ELR (cell line): ENCODE measurements around the gene EXD3.

Experiments
- DNase-seq: peaks from one replicate; pipeline ENCODE4 v3.0.0-alpha.2; 2015; ENCODE audit warnings: low read depth

The EXD3 gene

DNA sequence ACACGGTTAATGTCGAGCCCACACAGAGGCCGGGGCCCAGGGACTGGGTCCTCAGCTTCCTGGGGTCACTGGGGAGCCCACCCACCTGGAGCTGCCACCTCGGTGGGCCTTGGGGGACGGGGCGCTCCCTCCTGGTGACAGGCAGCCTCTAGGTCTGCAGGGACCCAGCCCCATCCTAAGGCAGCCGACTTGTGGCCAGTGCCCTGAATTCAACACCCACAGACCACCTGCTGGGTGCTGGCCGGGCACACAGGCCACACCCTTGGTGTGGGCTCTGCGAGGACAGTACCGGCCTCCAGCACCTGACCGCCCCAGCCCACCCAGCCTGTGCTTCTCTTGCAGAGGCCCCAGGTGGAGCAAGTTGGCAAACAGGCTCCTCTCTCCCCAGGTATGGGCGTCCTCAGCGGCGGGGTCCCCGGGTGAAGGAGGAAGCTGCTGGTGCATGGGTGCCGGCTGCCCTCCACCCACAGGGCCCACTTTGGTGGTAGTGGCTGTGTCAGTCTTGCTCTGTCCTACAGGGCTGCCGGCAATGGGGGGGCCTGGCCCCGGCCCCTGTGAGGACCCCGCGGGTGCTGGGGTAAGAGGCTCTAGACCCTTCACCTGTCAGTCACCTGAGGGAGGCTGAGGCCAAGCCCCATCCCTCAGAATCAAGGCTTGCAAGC is 9.9 kb upstream of the EXD3 start:
- DNase-seq = no peak

DNA sequence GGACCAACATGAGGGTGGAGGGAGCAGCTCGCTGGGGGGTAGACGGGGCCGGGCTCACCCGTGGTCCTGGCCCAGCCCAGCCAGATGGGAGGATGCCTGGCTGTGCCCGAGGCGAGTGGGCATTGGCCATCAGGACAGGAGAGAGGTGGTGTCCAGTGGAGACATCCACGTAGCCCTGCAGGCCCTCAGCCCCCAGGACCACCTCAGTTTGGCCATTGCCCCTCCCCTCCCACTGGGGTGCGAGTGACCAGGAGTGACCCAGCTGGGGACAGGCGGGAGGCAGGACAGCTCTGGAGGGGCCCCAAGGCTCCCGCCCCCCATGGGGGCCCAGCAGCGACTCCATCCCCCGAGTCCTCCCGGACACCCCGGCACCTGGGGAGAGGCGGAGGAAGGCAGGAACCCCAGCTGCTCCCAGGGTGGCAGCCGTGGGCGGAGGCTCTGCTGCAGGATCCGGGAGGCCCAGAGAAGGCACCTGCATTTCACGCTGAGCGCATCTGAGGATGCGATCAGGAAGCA is 8.5 kb upstream of the EXD3 start:
- no peak for DNase-seq

DNA sequence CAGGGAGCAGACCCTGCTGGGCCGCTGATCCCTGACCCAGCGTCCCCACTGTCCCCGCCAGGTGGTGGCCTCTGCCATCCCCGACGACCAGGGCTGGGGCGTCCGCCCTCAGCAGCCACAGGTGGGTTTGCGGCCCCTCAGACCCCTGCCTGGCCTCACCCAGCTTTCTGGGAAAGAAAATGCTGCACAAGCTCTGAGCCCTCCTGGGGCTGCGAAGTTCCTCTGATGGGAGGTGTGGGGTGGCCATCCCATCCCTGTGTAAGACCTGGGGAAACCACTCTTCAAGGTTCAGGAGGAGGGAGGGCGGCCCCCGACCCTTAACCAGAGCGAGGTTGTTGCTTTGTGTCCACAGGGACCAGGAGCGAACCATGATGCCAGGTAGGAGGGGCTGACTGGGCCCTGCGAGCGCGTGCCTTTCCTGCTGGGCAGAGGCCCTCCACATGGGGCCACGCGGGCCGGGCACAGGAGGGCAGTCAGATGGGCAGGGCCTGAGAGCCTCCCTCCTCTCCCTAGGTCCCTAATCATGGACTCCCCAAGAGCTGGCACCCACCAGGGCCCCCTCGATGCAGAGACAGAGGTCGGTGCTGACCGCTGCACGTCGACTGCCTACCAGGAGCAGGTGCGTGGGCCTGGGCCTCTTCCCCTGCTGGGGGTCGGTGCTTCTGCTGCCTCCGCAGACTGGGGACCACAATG is 7.9 kb upstream of the EXD3 start:
- DNase-seq = no peak

DNA sequence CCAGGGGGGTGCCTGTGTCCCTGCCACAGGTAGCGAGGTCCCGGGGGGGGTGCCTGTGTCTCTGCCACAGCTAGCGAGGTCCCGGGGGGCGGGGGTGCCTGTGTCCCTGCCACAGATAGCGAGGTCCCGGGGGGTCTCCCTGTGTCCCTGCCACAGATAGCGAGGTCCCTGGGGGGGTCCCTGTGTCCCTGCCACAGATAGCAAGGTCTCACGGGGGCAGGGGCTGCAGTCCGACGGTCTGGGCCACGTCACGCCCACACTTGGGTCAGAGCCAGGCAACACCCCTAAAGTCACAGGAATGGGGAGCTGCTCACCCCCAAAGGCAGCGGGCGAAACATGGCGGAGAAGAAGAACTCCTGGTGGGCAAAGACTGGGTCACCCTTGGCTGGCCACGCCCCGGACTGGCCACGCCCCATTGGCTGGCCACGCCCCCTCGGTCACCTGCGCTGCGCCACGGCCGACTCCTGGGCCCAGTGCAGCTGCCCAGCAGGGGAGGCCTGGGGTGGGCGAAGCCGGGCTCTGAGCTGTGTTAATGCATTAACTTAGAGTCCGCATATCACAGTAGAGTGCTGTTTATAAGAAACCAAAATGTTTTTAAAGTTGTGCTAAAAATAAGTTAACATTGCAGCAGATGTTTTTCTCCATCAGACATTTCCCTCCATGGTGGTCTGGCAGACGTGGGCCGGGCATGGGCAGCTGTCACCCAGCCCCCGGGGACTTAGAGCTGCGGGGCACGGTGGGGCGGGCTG is 7.2 kb upstream of the EXD3 start:
- DNase-seq = no peak

DNA sequence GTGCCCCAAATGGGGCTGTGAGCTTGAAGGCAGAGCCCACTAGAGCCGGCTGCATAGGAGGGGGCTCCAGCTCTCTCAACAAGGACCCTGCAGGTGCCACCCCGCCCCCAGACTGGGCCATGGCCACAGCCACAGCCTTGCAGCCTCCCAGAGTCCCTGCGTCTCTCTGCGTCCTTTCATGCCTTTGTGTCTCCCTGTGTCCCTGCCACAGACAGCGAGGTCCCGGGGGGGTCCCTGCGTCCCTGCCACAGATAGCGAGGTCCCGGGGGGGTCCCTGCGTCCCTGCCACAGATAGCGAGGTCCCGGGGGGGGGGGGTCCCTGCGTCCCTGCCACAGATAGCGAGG is 6.6 kb upstream of the EXD3 start:
- no peak for DNase-seq

- DNase-seq = no peak
Measured at GRCh38 chr9:137428841-137429545, 6.0 kb upstream of the EXD3 start.

GRCh38 chr9:137428311-137428630 is 5.3 kb upstream of the EXD3 start:
- DNase-seq = no peak

DNA sequence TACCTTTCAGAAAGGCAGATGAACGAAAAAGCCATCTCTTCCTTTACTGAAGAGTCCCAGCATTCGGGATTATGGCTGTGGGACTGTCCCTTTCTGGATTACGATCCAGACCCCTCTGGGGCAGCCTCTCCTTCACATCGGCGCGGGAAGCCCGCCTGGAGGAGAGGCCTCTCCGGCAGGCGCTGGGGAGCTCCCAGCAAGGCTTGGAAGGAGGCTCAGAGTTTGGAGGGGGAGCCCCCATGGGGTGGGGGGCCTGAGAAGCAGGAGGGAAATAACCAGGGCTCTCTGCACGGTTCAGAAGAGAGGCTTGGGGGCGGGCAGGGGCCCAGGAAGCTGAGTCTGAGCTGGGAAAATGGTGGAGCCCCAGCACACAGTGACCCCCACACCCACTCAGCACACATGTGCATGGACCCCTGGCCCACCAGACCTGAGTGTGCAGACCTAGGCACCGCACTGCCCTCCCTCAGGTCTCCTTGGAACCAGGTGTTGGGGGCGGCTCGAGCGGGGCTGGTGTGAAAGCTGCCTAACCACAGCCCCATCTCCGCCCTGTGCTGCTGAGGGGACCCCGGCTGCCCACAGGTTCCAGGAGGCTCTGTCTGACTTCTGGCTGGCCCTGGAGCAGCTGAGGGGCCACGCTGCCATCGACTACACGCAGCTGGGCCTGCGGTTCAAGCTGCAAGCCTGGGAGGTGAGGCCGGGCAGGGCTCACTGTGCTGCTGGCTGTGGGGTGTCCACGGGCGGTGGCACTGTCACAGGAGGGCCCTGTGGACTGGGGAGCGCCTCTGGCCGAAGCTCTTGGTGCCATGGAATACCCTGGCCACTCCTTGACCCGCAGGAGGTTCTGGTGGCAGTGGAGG is 4.7 kb upstream of the EXD3 start:
- DNase-seq = no peak

- no peak for DNase-seq
Measured at GRCh38 chr9:137426018-137426681, 3.2 kb upstream of the EXD3 start.

GRCh38 chr9:137423514-137424291 is 741 bp upstream of the EXD3 start:
- DNase-seq = peak; percentile 80

DNA sequence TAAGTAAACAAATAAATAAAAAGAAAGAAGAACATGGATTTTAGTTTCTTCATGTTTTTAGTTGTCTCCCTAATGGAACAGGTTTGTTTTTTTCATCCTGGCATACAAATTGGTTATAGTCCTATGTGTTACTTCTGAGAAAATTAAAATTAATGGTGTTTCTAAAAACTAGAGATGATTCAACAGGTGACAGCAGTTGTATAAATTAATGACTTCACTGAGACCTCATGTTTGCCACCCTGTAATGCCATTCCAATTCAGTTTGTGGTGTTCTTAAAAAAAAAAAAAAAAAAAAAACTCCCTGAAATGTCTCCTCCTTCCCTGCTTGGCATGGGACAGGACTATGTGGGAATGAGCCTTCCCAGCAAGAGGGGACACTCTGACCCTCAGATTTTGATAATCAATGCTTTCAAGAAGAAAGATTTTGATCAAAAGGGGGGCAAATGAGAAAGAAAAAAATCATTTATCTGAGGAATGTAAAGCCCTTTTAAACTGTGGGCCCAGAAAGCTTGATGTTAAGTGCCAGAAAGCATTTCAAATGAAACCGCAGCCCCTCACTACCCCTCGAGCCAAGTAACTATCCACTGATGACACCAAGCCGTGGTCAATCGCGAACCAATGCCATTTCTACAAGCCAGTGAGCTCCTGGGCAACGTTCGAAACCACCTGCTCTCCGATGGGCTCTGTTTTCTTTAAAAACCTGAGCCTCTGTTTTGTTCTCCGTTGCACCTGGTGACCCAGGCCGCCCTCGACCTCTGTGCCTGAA is 941 bp downstream of the EXD3 start:
- peak; percentile 20 for DNase-seq

GRCh38 chr9:137417161-137418021 is 5.6 kb downstream of the EXD3 start:
- DNase-seq = no peak

DNA sequence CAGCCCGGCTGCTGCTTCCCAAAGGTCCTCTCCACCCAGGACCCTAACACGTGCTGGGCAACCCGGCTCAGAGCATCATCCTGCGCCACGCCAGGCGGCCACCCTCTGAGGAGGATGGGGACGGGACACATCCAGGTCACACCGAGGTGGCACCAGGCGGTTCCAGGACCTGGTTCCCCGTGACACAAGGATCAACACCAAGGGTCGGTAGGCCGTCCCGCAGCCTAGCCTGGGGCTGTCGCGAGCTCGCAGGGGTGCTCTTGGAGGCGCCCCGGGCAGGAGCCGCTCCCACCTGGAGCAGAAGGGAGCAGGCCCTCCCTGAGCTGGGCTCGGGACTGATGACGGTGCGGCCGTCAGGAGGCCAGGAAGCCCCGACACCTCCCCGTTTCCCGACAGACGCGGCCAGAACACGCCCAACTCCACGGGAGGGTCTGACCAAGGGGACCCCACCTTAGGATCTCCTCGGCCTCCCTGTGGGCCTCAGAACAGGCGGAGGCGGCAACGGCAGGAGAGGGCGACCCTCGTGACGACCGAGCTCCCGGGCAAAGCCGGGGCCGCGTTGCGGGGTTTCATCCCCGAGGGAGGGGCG is 6.3 kb downstream of the EXD3 start:
- no peak for DNase-seq

- DNase-seq = no peak
Measured at GRCh38 chr9:137416006-137416562, 6.9 kb downstream of the EXD3 start.

- DNase-seq = no peak
Measured at GRCh38 chr9:137415451-137415850, 7.5 kb downstream of the EXD3 start.

- peak; percentile 64 for DNase-seq
Measured at GRCh38 chr9:137412431-137412830, 10.5 kb downstream of the EXD3 start.

- DNase-seq = peak; percentile 97
Measured at GRCh38 chr9:137411645-137412380, 11.1 kb downstream of the EXD3 start.
